Measurements from ENCODE around the gene SEC61B. TPM values are rescaled to one million over a fixed set of nuclear protein-coding genes. Genes with fewer than 3 reads are reported as not detected.

Gene SEC61B
- total RNA-seq, 6 experiments from 2014 or later: 85.1 to 158 (median 131) TPM

DNA sequence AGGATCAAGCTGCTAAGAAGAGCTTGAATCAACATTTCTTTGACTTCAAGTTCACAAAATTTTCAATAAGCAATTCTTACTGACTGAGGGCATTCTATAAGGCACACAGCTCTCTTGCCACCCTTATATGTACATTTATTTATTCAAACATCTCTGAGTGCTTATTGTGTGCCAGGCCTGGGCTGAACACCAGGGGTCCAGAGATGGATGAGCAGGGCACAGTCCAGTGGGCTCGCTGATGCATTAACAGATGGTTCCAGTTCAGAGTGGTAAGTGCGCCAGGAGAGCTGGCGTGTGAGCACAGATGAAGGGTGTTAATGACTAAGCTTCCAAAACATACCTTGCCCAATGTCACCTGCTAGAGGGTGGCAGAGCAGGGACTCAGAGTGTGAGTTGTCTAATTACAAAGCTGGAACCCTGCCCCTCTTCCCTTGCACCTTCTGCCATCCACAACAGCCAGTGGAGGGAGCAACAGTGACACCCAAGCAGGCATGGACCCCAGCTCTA, 24.9 kb upstream of the SEC61B start:
- intact Hi-C loops (cut with DNase I): no loop called here
- H3K9me3 ChIP-seq: no peaks in the 10 kb centered on the region
- WGBS (ENCODE audit: insufficient coverage, low coverage, low lambda C conversion rate, missing lambda C conversion rate): 90% methylated on average over 3 of the region's 3 CpGs

DNA sequence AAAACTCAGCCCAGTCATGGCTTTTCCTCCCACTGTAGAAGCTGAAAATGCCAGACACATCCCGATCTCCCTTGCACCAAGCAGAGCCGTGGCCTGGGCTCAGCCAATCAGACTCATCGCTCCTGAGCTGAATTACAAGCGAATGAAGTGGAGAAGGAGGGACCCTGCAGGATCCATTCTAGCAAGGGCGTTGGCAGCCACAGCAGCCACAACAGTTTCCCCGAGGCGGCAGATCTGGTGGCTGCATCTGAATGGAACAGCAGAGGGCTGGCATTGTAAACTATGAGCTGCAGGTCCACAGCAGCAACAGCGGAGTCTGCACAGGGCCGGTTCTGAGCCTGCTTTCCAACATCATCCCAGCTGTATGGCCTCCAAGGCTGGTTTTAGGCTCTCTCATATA, 24.1 kb upstream of the SEC61B start:
- no peak for ATAC-seq
- Histone ChIP-seq H3K4me3 (no peak overlapping the region), H3K36me3 (no peaks in the 10 kb centered on the region), H3K4me1 (no peaks in the 10 kb centered on the region), H3K27me3 (no peaks in the 10 kb centered on the region), H3K9me3 (no peaks in the 10 kb centered on the region), H3K27ac (no peak overlapping the region)
- no peak for TF ChIP-seq POLR2A (IDR thresholded peaks at IDR 0.05)
- TF ChIP-seq, protein P1, sequence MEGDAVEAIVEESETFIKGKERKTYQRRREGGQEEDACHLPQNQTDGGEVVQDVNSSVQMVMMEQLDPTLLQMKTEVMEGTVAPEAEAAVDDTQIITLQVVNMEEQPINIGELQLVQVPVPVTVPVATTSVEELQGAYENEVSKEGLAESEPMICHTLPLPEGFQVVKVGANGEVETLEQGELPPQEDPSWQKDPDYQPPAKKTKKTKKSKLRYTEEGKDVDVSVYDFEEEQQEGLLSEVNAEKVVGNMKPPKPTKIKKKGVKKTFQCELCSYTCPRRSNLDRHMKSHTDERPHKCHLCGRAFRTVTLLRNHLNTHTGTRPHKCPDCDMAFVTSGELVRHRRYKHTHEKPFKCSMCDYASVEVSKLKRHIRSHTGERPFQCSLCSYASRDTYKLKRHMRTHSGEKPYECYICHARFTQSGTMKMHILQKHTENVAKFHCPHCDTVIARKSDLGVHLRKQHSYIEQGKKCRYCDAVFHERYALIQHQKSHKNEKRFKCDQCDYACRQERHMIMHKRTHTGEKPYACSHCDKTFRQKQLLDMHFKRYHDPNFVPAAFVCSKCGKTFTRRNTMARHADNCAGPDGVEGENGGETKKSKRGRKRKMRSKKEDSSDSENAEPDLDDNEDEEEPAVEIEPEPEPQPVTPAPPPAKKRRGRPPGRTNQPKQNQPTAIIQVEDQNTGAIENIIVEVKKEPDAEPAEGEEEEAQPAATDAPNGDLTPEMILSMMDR (IDR thresholded peaks at IDR 0.05): no peak
- intact Hi-C loops (cut with DNase I): no loop called here
- 83% methylated on average over 4 of the region's 9 CpGs for WGBS (ENCODE audit: insufficient coverage, low coverage, low lambda C conversion rate, missing lambda C conversion rate)
- DNase-seq: no peak

More for the DNA sequence above, 24.9 kb upstream of the SEC61B start:
- no peak for ATAC-seq
- DNase-seq: no peak
- no peak overlapping the region for H3K27ac ChIP-seq
- no peak for TF ChIP-seq POLR2A (IDR thresholded peaks at IDR 0.05)
- TF ChIP-seq, protein P1 (IDR thresholded peaks at IDR 0.05): no peak
- no peak overlapping the region for H3K4me3 ChIP-seq
- no peaks in the 10 kb centered on the region for H3K36me3 ChIP-seq
- H3K4me1 ChIP-seq: no peaks in the 10 kb centered on the region
- no peaks in the 10 kb centered on the region for H3K27me3 ChIP-seq

DNA sequence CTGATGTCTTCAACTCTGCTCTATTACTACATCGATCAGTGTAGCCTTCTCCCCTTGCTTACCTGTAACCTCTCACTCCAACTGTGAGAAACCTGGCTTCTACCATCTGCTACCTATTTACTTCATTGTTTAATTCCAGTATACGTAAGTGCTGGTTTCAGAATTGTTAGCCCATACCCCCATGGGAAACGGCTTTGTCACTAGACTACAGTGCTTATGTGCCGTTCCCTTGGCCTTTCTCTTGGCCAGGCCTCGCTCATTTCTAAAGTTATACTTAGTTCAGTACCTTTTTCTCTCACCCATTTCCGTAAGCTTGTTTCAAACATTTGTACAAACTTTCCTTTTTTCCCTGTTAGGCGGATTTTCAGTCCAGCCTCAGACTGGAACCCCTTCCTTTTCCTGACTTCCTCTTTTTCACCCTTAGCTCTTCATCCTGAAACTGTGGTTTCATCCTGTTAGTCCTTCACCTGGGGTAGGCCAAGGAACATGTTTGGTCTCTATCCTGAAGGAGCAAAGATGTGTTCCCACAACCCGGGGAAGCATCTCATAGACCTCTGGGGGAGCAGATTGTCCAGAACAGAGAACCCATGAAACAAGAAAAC, 22.0 kb upstream of the SEC61B start:
- Histone ChIP-seq H3K9me3 (no peaks in the 10 kb centered on the region), H3K4me3 (no peak overlapping the region), H3K27me3 (no peaks in the 10 kb centered on the region), H3K4me1 (no peaks in the 10 kb centered on the region), H3K36me3 (no peaks in the 10 kb centered on the region), H3K27ac (no peak overlapping the region)
- ATAC-seq (no peak), DNase-seq (no peak)
- WGBS (ENCODE audit: insufficient coverage, low coverage, low lambda C conversion rate, missing lambda C conversion rate): 69% methylated on average over 8 of the region's 8 CpGs
- TF ChIP-seq POLR2A (IDR thresholded peaks at IDR 0.05): no peak
- TF ChIP-seq, protein P1 (IDR thresholded peaks at IDR 0.05): no peak
- intact Hi-C loops (cut with DNase I): no loop called here

DNA sequence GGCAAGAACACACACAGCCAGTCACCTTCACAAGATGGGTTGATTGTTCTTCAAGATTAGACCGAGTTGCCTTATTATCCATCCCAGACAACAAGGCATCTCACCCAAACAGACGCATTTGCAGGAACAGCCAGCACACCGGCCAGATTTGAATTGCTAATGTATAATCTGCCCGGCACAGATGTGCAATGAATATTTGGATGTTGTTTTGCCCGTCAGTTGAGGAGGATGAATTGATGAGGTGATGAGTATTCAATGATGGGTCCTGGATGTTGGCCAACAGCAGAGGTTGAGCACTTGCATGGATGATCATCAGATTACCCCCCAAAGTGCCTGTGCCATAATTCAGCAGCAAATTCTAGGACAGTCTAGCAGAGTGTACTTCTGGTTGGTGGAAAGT, 20.5 kb upstream of the SEC61B start:
- no peak overlapping the region for H3K4me3 ChIP-seq
- H3K36me3 ChIP-seq: no peaks in the 10 kb centered on the region
- no peak for ATAC-seq
- no peaks in the 10 kb centered on the region for H3K27me3 ChIP-seq
- intact Hi-C loops (cut with DNase I): no loop called here
- DNase-seq: no peak
- no peak overlapping the region for H3K27ac ChIP-seq
- H3K9me3 ChIP-seq: no peaks in the 10 kb centered on the region
- TF ChIP-seq, protein P1 (IDR thresholded peaks at IDR 0.05): no peak
- no peak for TF ChIP-seq POLR2A (IDR thresholded peaks at IDR 0.05)
- H3K4me1 ChIP-seq: no peaks in the 10 kb centered on the region
- WGBS (ENCODE audit: insufficient coverage, low coverage, low lambda C conversion rate, missing lambda C conversion rate): 93% methylated on average over 3 of the region's 5 CpGs

DNA sequence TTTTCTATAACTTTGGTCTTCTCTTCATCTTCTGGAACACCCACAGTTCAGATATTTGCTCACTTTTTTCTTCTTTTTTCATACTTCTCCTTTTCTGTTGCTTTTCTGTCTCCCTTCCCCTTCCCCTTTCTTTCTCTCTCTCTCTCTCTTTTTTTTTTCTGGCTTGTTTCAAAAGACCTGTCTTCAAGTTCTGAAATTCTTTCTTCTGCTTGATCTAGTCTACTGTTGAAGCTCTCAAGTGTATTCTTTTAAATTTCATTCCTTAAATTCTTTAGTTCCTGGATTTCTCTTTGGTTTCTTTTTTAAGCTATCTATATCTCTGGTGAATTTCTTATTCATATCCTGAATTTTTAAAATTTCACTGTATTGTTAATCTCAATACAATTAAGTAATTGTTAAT, 11.5 kb upstream of the SEC61B start:
- Histone ChIP-seq H3K36me3 (no peaks in the 10 kb centered on the region), H3K27ac (no peak overlapping the region), H3K9me3 (no peaks in the 10 kb centered on the region), H3K4me1 (no peaks in the 10 kb centered on the region), H3K4me3 (no peak overlapping the region), H3K27me3 (no peaks in the 10 kb centered on the region)
- TF ChIP-seq, protein P1 (IDR thresholded peaks at IDR 0.05): no peak
- no peak for TF ChIP-seq POLR2A (IDR thresholded peaks at IDR 0.05)
- ATAC-seq (no peak), DNase-seq (no peak)
- intact Hi-C loops (cut with DNase I): no loop called here

Data from right lobe of liver (tissue), 6 donors.